ENCODE data around the gene ZNF76.
A peak's percentile ranks its signal among the peaks of the same experiment; 100 is the strongest.

The ZNF76 gene

DNA sequence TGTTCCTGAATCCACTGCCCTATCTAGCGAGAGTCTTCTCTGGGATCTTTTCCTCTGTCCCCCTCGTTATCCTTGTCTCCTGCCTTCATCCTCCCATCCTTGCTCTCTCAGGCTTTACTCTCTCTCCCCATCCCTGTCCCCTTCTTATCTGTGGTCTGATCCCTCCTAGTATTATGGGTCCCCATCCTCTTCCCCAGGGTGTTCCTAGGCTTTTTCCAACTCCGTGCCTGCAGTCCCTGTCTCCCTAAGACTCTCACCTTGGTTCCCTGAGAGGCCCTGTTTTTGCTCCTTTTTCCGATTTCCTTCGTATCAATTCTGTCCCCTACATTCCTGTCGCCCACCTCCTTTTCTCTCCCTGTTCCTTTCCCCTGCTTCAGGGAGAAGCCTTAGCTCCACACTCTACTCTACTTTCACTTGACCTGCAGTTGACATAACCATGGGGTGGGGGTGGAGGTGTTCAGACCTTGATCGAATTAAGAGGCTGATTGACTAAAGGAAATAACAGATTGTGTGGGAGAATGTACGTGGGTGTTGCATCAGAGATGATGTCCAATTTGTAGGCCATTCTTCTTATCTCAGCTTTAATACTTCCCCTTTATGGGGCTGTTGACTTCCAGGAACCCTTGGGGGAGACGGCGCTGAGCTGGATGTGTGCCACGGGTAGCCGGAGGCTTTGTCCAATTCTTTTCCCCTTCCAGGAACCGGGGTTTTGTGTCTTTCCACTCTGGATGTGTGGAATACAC lies 83.7 kb downstream of the ZNF76 start:
- Histone ChIP-seq H3K4me3 (peak overlapping the region; percentile 93), H3K27ac (peak overlapping the region; percentile 79), H3K9ac (peak overlapping the region; percentile 89), H3K4me1 (peaks cover 59% of the 10 kb centered on the region), H4K20me1 (peaks cover 56% of the 10 kb centered on the region), H3K4me2 (peak overlapping the region; percentile 97), H3K9me3 (no peaks in the 10 kb centered on the region), H3K27me3 (no peaks in the 10 kb centered on the region), H3K36me3 (peaks cover 26% of the 10 kb centered on the region)
- TF ChIP-seq Cebpa-rat (IDR thresholded peaks at IDR 0.05): no peak

DNA sequence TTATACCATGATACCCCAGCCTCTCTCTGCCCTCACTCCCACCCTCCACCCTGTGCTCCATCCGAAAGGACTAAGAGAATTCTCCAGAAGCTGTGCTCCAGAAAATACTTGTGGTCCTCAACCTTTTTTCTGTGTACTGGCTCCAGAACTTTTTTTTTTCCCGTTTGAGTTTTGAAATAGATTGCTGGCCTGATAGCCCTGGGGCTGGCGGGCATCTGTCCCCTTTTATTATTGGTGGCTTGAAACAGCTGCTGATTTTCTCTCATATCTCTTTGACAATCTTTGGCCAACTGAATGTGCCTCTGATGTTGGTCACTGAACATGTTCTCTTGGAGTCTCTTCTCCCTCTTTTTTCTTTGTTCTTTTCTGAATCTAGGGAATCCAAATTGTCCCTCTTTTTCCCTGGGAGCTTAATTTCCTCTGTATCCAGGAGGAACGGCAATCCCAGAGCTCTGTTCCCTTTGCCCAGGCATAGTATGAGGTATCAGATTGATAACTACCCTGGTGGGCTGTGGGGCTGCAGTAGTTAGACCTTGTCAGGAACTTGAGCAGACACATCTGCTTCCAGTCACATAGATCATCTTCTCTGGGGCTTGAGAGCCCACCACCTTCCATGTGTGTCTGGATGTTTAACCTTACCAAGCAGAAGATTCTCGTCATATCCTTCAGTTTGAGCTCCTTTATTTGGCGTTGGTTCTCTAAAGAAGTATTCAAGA lies 84.5 kb downstream of the ZNF76 start:
- H3K4me1 ChIP-seq: peaks cover 66% of the 10 kb centered on the region
- H3K36me3 ChIP-seq: peaks cover 26% of the 10 kb centered on the region
- no peaks in the 10 kb centered on the region for H3K27me3 ChIP-seq
- no peak overlapping the region for H3K27ac ChIP-seq
- H3K4me3 ChIP-seq: peak overlapping the region; percentile 93
- TF ChIP-seq Cebpa-rat (IDR thresholded peaks at IDR 0.05): no peak
- peak overlapping the region; percentile 97 for H3K4me2 ChIP-seq
- H3K9ac ChIP-seq: peak overlapping the region; percentile 89
- peaks cover 64% of the 10 kb centered on the region for H4K20me1 ChIP-seq
- H3K9me3 ChIP-seq: no peaks in the 10 kb centered on the region

Measured in BLaER1 (cell line).